ENCODE results near the gene PRKCH. TPM values are rescaled to one million over a fixed set of nuclear protein-coding genes. Genes with fewer than 3 reads are reported as not detected.

PRKCH gene
- total RNA-seq, 3 donors from 2014 or later (not counting 1 experiment from before 2014, with no cell fraction given), result 610 to 756 (median 618) TPM

DNA sequence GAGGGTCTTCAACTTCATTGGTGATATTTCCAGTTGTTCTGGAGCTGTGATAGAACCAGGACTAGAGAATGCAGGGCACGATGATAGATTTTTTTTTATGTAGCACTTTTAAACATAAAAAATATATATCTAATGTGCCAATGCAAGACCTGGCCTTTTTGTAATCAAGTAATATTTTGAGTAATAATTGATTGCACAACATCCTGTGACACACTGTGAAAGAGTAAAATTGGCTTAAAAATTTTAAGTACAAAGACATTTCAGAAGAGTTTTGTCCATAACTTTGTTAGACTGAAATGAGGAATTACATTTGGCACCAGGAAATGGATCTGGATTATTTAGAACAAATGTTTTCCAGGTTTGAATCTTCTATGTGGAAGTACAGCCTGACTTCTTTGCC lies 22.1 kb downstream of the PRKCH start:
- H3K36me3 Mint-ChIP-seq, result no peaks in the 10 kb centered on the region
- H3K4me1 ChIP-seq (ENCODE audit: control insufficient read depth, insufficient read depth, low read length), result peaks cover 84% of the 10 kb centered on the region

DNA sequence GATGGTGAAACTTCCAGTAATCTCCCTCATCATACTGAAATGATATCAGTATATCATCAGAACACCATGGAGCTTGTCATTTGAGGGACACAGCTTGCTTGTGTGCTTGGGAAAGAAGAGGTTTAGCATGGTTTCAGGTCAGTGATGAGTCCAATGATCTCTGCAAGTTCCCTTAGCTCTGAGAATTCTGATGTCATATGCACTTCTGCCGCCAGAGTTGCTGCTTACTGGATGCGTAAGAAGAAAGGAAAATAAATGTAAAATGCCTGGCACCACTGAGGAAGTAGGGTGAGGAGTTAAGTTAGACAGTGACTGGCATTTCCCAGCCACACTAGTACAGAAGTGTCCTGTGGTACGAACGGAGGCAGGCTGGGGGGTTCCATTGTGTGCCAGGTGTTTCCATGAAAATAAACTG lies 22.6 kb downstream of the PRKCH start:
- ATAC-seq (peak in 2 of 3 donors; percentile 21 to 26), DNase-seq (peak in 1 of 2 donors; percentile 72)
- TF ChIP-seq, protein P1, sequence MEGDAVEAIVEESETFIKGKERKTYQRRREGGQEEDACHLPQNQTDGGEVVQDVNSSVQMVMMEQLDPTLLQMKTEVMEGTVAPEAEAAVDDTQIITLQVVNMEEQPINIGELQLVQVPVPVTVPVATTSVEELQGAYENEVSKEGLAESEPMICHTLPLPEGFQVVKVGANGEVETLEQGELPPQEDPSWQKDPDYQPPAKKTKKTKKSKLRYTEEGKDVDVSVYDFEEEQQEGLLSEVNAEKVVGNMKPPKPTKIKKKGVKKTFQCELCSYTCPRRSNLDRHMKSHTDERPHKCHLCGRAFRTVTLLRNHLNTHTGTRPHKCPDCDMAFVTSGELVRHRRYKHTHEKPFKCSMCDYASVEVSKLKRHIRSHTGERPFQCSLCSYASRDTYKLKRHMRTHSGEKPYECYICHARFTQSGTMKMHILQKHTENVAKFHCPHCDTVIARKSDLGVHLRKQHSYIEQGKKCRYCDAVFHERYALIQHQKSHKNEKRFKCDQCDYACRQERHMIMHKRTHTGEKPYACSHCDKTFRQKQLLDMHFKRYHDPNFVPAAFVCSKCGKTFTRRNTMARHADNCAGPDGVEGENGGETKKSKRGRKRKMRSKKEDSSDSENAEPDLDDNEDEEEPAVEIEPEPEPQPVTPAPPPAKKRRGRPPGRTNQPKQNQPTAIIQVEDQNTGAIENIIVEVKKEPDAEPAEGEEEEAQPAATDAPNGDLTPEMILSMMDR (IDR thresholded peaks at IDR 0.05), result no peak
- H3K9me3 ChIP-seq (ENCODE audit: control insufficient read depth, insufficient read depth, low read length), result no peaks in the 10 kb centered on the region
- peaks cover 86% of the 10 kb centered on the region for H3K4me1 ChIP-seq (ENCODE audit: control insufficient read depth, insufficient read depth, low read length)
- no peaks in the 10 kb centered on the region for H3K36me3 ChIP-seq (ENCODE audit: control insufficient read depth, insufficient read depth, low read length)
- H3K36me3 Mint-ChIP-seq, result no peaks in the 10 kb centered on the region
- H3K27ac Mint-ChIP-seq, result peak overlapping the region in 1 of 2 donors; percentile 99
- peak overlapping the region; percentile 90 for H3K27ac ChIP-seq (ENCODE audit: low read length)
- H3K4me1 Mint-ChIP-seq, result peaks cover 96% of the 10 kb centered on the region in 2 donors
- H3K9me3 Mint-ChIP-seq, result no peaks in the 10 kb centered on the region
- no peaks in the 10 kb centered on the region for H3K27me3 Mint-ChIP-seq (ENCODE audit: low read depth in 2 of 2)
- H3K4me3 Mint-ChIP-seq, result peak overlapping the region; percentile 92
- no peaks in the 10 kb centered on the region for H3K27me3 ChIP-seq (ENCODE audit: control insufficient read depth, insufficient read depth, low read length)
- WGBS (ENCODE audit: insufficient coverage), result 23% methylated on average over 4 of the region's 4 CpGs
- no peak overlapping the region for H3K4me3 ChIP-seq (ENCODE audit: low read length)
- intact Hi-C loops (cut with micrococcal nuclease), result loop anchor here (2.0 to 10.0 kb wide), 3 partner anchors 15 to 321 kb away; no protein-coding TSS in a partner anchor

More for the DNA sequence above, 22.1 kb downstream of the PRKCH start:
- Mint-ChIP-seq H3K9me3 (no peaks in the 10 kb centered on the region), H3K27ac (peak overlapping the region in 1 of 2 donors; percentile 99), H3K4me1 (peaks cover 96% of the 10 kb centered on the region in 2 donors), H3K27me3 (ENCODE audit: low read depth in 2 of 2) (no peaks in the 10 kb centered on the region), H3K4me3 (peak overlapping the region; percentile 92)
- Histone ChIP-seq H3K4me3 (ENCODE audit: low read length) (no peak overlapping the region), H3K27me3 (ENCODE audit: control insufficient read depth, insufficient read depth, low read length) (no peaks in the 10 kb centered on the region), H3K36me3 (ENCODE audit: control insufficient read depth, insufficient read depth, low read length) (no peaks in the 10 kb centered on the region), H3K27ac (ENCODE audit: low read length) (peak overlapping the region; percentile 90), H3K9me3 (ENCODE audit: control insufficient read depth, insufficient read depth, low read length) (no peaks in the 10 kb centered on the region)
- no peak for DNase-seq
- WGBS (ENCODE audit: insufficient coverage), result no CpG with 5 or more reads among the region's 1 CpG
- TF ChIP-seq, protein P1 (IDR thresholded peaks at IDR 0.05), result no peak
- ATAC-seq, result no peak
- intact Hi-C loops (cut with micrococcal nuclease), result loop anchor here (2.0 to 10.0 kb wide), 3 partner anchors 15 to 321 kb away; no protein-coding TSS in a partner anchor

DNA sequence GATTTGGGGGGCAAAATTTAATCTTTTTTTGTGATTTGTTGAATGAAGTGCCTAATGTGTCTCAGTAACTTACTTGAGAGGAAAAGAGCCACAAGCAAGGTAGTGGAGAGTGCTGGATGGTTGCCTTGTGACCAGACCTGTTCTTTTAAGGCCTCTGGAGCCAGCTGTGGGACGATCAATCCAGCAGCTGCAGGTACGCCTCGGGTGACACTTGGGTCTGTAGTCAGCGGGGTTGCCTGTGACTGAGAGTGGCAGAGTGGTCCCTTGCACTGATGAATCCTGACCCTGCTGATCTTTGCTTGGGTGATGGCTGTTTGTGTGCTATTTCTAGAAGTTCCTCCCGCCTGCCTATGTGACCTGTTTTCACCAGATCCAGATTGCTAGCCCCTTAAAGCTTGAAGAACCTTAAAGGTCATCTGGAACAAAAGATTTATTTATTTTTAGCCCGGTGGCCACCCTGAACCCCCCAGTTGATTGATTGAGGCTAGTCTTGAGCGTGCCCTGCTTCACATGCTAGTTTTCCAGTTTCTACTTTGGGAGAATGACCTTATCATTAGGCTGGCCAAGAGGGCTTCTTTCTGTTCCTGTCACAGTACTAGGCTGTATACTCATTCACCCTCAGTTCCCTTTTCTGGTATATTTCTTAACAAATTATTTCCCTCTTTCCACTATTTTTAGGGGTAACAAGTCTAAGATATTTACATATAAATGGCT lies 23.2 kb downstream of the PRKCH start:
- no peaks in the 10 kb centered on the region for H3K27me3 Mint-ChIP-seq (ENCODE audit: low read depth in 2 of 2)
- intact Hi-C loops (cut with micrococcal nuclease), result loop anchor here (5.0 to 10.0 kb wide), 2 partner anchors 98 to 320 kb away; no protein-coding TSS in a partner anchor
- DNase-seq (peak in 1 of 2 donors; percentile 41), ATAC-seq (peak in 1 of 3 donors; percentile 7)
- H3K27ac Mint-ChIP-seq, result peak overlapping the region in 1 of 2 donors; percentile 99
- Histone ChIP-seq H3K27me3 (ENCODE audit: control insufficient read depth, insufficient read depth, low read length) (no peaks in the 10 kb centered on the region), H3K27ac (ENCODE audit: low read length) (peak overlapping the region; percentile 90), H3K36me3 (ENCODE audit: control insufficient read depth, insufficient read depth, low read length) (no peaks in the 10 kb centered on the region), H3K9me3 (ENCODE audit: control insufficient read depth, insufficient read depth, low read length) (no peaks in the 10 kb centered on the region), H3K4me1 (ENCODE audit: control insufficient read depth, insufficient read depth, low read length) (peaks cover 86% of the 10 kb centered on the region), H3K4me3 (ENCODE audit: low read length) (no peak overlapping the region)
- H3K36me3 Mint-ChIP-seq, result no peaks in the 10 kb centered on the region
- H3K4me1 Mint-ChIP-seq, result peaks cover 99% of the 10 kb centered on the region in 2 donors
- TF ChIP-seq, protein P1 (IDR thresholded peaks at IDR 0.05), result no peak
- peak overlapping the region; percentile 92 for H3K4me3 Mint-ChIP-seq
- WGBS (ENCODE audit: insufficient coverage), result 36% methylated on average over 7 of the region's 7 CpGs
- no peaks in the 10 kb centered on the region for H3K9me3 Mint-ChIP-seq

All from natural killer cell (primary cell).